ENCODE measurements around the gene CRTC2. TPM values are rescaled to one million over a fixed set of nuclear protein-coding genes. Genes with fewer than 3 reads are reported as not detected.
A peak's percentile ranks its signal among the peaks of the same experiment; 100 is the strongest.

CRTC2 gene
- total RNA-seq, 4 donors from 2014 or later: 12.5 to 20.4 (median 17.6) TPM

- H3K4me1 ChIP-seq: peaks cover 27 to 37% (median 29%) of the 10 kb centered on the region in 4 donors
- peak overlapping the region; percentile 78 to 98 (median 88) for H3K4me3 ChIP-seq
- H3K27ac ChIP-seq (replicated peaks in 1 of 4): peak overlapping the region; percentile 98 to 100 (median 98)
- TF ChIP-seq EP300 (IDR thresholded peaks at IDR 0.05) (no peak), POLR2AphosphoS5 (IDR thresholded peaks at IDR 0.05) (no peak), CTCF (IDR thresholded peaks at IDR 0.05) (no peak), POLR2A (IDR thresholded peaks at IDR 0.05; ENCODE audit: low read depth) (no peak)
- no peaks in the 10 kb centered on the region for H3K27me3 ChIP-seq
- no peaks in the 10 kb centered on the region for H3K9me3 ChIP-seq
- WGBS: 70% methylated on average over 3 of the region's 3 CpGs
- no peak for DNase-seq (ENCODE audit: extremely low spot score)
- H3K36me3 ChIP-seq: peaks cover 24 to 74% (median 64%) of the 10 kb centered on the region in 4 donors
- intact Hi-C loops (cut with DNase I): loop anchor here (5.0 to 10.0 kb wide), 2 partner anchors 43 to 120 kb away; partner anchors contain the start of gene RAB13
These were observed 13.6 kb downstream of the CRTC2 start for GRCh38 chr1:153944827-153945117.

GRCh38 chr1:153944005-153944826, 14.2 kb downstream of the CRTC2 start:
- intact Hi-C loops (cut with DNase I): loop anchor here (10.0 kb wide), 1 partner anchor 119 kb away; no protein-coding TSS in a partner anchor
- Histone ChIP-seq H3K27ac (replicated peaks in 1 of 4) (peak overlapping the region; percentile 98 to 100 (median 98)), H3K9me3 (no peaks in the 10 kb centered on the region), H3K27me3 (no peaks in the 10 kb centered on the region), H3K4me3 (peak overlapping the region; percentile 78 to 98 (median 88)), H3K4me1 (peaks cover 27 to 37% (median 29%) of the 10 kb centered on the region in 4 donors), H3K36me3 (peaks cover 27 to 74% (median 64%) of the 10 kb centered on the region in 4 donors)
- TF ChIP-seq EP300 (IDR thresholded peaks at IDR 0.05) (no peak), CTCF (IDR thresholded peaks at IDR 0.05) (no peak), POLR2AphosphoS5 (IDR thresholded peaks at IDR 0.05) (no peak), POLR2A (IDR thresholded peaks at IDR 0.05; ENCODE audit: low read depth) (no peak)
- 82% methylated on average over 15 of the region's 15 CpGs for WGBS
- DNase-seq (ENCODE audit: extremely low spot score): no peak

- Histone ChIP-seq H3K4me3 (no peak overlapping the region), H3K9me3 (no peaks in the 10 kb centered on the region), H3K36me3 (peaks cover 15 to 74% (median 60%) of the 10 kb centered on the region in 4 donors), H3K27me3 (no peaks in the 10 kb centered on the region), H3K4me1 (peaks cover 27 to 37% (median 29%) of the 10 kb centered on the region in 4 donors), H3K27ac (replicated peaks in 1 of 4) (no peak overlapping the region)
- 77% methylated on average over 11 of the region's 11 CpGs for WGBS
- intact Hi-C loops (cut with DNase I): loop anchor here (10.0 kb wide), 1 partner anchor 118 kb away; no protein-coding TSS in a partner anchor
- no peak for DNase-seq (ENCODE audit: extremely low spot score)
- TF ChIP-seq POLR2AphosphoS5 (IDR thresholded peaks at IDR 0.05): no peak
- TF ChIP-seq EP300 (IDR thresholded peaks at IDR 0.05): no peak
- no peak for TF ChIP-seq POLR2A (IDR thresholded peaks at IDR 0.05; ENCODE audit: low read depth)
- TF ChIP-seq CTCF (IDR thresholded peaks at IDR 0.05): no peak
These were observed 15.5 kb downstream of the CRTC2 start for GRCh38 chr1:153942766-153943549.

- Histone ChIP-seq H3K4me3 (no peak overlapping the region), H3K4me1 (peaks cover 24 to 32% (median 26%) of the 10 kb centered on the region in 4 donors), H3K9me3 (no peaks in the 10 kb centered on the region), H3K36me3 (peaks cover 20 to 74% (median 60%) of the 10 kb centered on the region in 4 donors), H3K27ac (replicated peaks in 1 of 4) (no peak overlapping the region), H3K27me3 (no peaks in the 10 kb centered on the region)
- DNase-seq (ENCODE audit: extremely low spot score): no peak
- TF ChIP-seq EP300 (IDR thresholded peaks at IDR 0.05): no peak
- no peak for TF ChIP-seq POLR2AphosphoS5 (IDR thresholded peaks at IDR 0.05)
- TF ChIP-seq POLR2A (IDR thresholded peaks at IDR 0.05; ENCODE audit: low read depth): no peak
- no peak for TF ChIP-seq CTCF (IDR thresholded peaks at IDR 0.05)
- 94% methylated on average over 33 of the region's 34 CpGs for WGBS
- intact Hi-C loops (cut with DNase I): loop anchor here (10.0 kb wide), 1 partner anchor 117 kb away; no protein-coding TSS in a partner anchor
These were observed 16.3 kb downstream of the CRTC2 start for GRCh38 chr1:153941826-153942725.

Measured in esophagus muscularis mucosa (tissue), 4 donors.